ENCODE measurements around the gene ITPR3. TPM values are rescaled to one million over a fixed set of nuclear protein-coding genes. Genes with fewer than 3 reads are reported as not detected.

Gene ITPR3
- total RNA-seq, 1 donor: 91.2 TPM

GRCh38 chr6:33670971-33671743 lies 50.0 kb downstream of the ITPR3 start:
- no peak for DNase-seq (ENCODE audit: low read depth)
- H3K4me3 ChIP-seq (ENCODE audit: low read depth, low read length): no peak overlapping the region
- no peak for TF ChIP-seq CTCF (IDR thresholded peaks at IDR 0.05; ENCODE audit: insufficient read depth, low read length)

GRCh38 chr6:33671744-33672072 lies 50.6 kb downstream of the ITPR3 start:
- H3K4me3 ChIP-seq (ENCODE audit: low read depth, low read length): no peak overlapping the region
- no peak for DNase-seq (ENCODE audit: low read depth)
- TF ChIP-seq CTCF (IDR thresholded peaks at IDR 0.05; ENCODE audit: insufficient read depth, low read length): no peak

GRCh38 chr6:33672808-33673207 lies 51.7 kb downstream of the ITPR3 start:
- no peak overlapping the region for H3K4me3 ChIP-seq (ENCODE audit: low read depth, low read length)
- peak; percentile 71 for TF ChIP-seq CTCF (IDR thresholded peaks at IDR 0.05; ENCODE audit: insufficient read depth, low read length)
- DNase-seq (ENCODE audit: low read depth): peak; percentile 96

- no peak overlapping the region for H3K4me3 ChIP-seq (ENCODE audit: low read depth, low read length)
- TF ChIP-seq CTCF (IDR thresholded peaks at IDR 0.05; ENCODE audit: insufficient read depth, low read length): no peak
- DNase-seq (ENCODE audit: low read depth): no peak
These were observed 52.7 kb downstream of the ITPR3 start for GRCh38 chr6:33673851-33674250.

GRCh38 chr6:33675968-33676367 lies 54.8 kb downstream of the ITPR3 start:
- H3K4me3 ChIP-seq (ENCODE audit: low read depth, low read length): no peak overlapping the region
- DNase-seq (ENCODE audit: low read depth): no peak
- no peak for TF ChIP-seq CTCF (IDR thresholded peaks at IDR 0.05; ENCODE audit: insufficient read depth, low read length)

- TF ChIP-seq CTCF (IDR thresholded peaks at IDR 0.05; ENCODE audit: insufficient read depth, low read length): no peak
- DNase-seq (ENCODE audit: low read depth): no peak
- no peak overlapping the region for H3K4me3 ChIP-seq (ENCODE audit: low read depth, low read length)
These were observed 55.5 kb downstream of the ITPR3 start for GRCh38 chr6:33676416-33677142.
